SH-SY5Y (cell line): ENCODE results near the gene EMSY.

ENCODE experiments used
- GATA2 ChIP-seq: IDR thresholded peaks from 2 replicates; pipeline ENCODE4 v1.6.1; 2011; ENCODE audit warnings: mild to moderate bottlenecking, low read depth, low read length
- GATA3 ChIP-seq: IDR thresholded peaks from 2 replicates; pipeline ENCODE4 v1.6.1; 2011; ENCODE audit warnings: low read depth, mild to moderate bottlenecking, low read length, moderate library complexity

Gene EMSY

GRCh38 chr11:76523786-76524436 lies 79.1 kb downstream of the EMSY start:
- TF ChIP-seq GATA3 (no peak), GATA2 (no peak)

GRCh38 chr11:76524461-76524860 lies 79.6 kb downstream of the EMSY start:
- no peak for TF ChIP-seq GATA2
- TF ChIP-seq GATA3 = no peak

GRCh38 chr11:76524919-76525318 lies 80.1 kb downstream of the EMSY start:
- no peak for TF ChIP-seq GATA2
- TF ChIP-seq GATA3 = no peak

GRCh38 chr11:76526878-76527277 lies 82.1 kb downstream of the EMSY start:
- TF ChIP-seq GATA3 = no peak
- no peak for TF ChIP-seq GATA2

GRCh38 chr11:76542436-76542835 lies 97.6 kb downstream of the EMSY start:
- TF ChIP-seq GATA2 = no peak
- TF ChIP-seq GATA3 = no peak

GRCh38 chr11:76543006-76543703 lies 98.3 kb downstream of the EMSY start:
- no peak for TF ChIP-seq GATA3
- no peak for TF ChIP-seq GATA2

GRCh38 chr11:76550781-76551180 lies 106.0 kb downstream of the EMSY start:
- TF ChIP-seq GATA2 (no peak), GATA3 (no peak)

- TF ChIP-seq GATA2 (no peak), GATA3 (no peak)
Observed at GRCh38 chr11:76551400-76551799, 106.6 kb downstream of the EMSY start.

GRCh38 chr11:76552987-76553386 lies 108.2 kb downstream of the EMSY start:
- TF ChIP-seq GATA2 (no peak), GATA3 (no peak)

- TF ChIP-seq GATA3 = no peak
- TF ChIP-seq GATA2 = no peak
Observed at GRCh38 chr11:76553554-76554476, 109.0 kb downstream of the EMSY start.

GRCh38 chr11:76554767-76555166 lies 109.9 kb downstream of the EMSY start:
- no peak for TF ChIP-seq GATA2
- TF ChIP-seq GATA3 = no peak

GRCh38 chr11:76557466-76557865 lies 112.6 kb downstream of the EMSY start:
- no peak for TF ChIP-seq GATA3
- TF ChIP-seq GATA2 = no peak

- no peak for TF ChIP-seq GATA2
- no peak for TF ChIP-seq GATA3
Observed at GRCh38 chr11:76558473-76558872, 113.7 kb downstream of the EMSY start.

- TF ChIP-seq GATA2 (no peak), GATA3 (no peak)
Observed at GRCh38 chr11:76558891-76559290, 114.1 kb downstream of the EMSY start.
